SK-N-SH (cell line): ENCODE results near the gene PRKD3. TPM values are rescaled to one million over a fixed set of nuclear protein-coding genes. Genes with fewer than 3 reads are reported as not detected.

ENCODE experiments used
- CTCF ChIA-PET: fragments of 300-600, 350-600 bp; formaldehyde crosslinking; extraction: SDS; loops from one replicate; lab custom pipeline; 2021; lab: Yijun Ruan, JAX
- POLR2A ChIA-PET: fragments of 350-600 bp; sonication (Branson Sonifier 250); formaldehyde crosslinking; extraction: SDS; loops from one replicate; lab custom pipeline; 2020; ENCODE audit warnings: antibody characterized with exemption, inconsistent platforms; lab: Yijun Ruan, JAX
- DNase-seq: peaks from one replicate; pipeline ENCODE4 v3.0.0; 2012
- H2AFZ ChIP-seq: fragments of 200-600 bp; sonication (generic); 2 replicates; pipeline ENCODE4 v1.8.1; 2016; ENCODE audit warnings: antibody characterized with exemption, mild to moderate bottlenecking, low read depth
- H3F3A ChIP-seq: fragments of 200-600 bp; sonication (generic); replicated peaks from 2 replicates; pipeline ENCODE3; 2016; ENCODE audit warnings: antibody characterized with exemption, mild to moderate bottlenecking; ENCODE audit not compliant: insufficient read depth
- H3K27ac ChIP-seq, 2 experiments: fragments of 200-500 bp in 1 of 2; fragments of 200-600 bp in 1 of 2; sonication (Bioruptor generic) in 1 of 2; sonication (generic), shearing (Covaris generic) in 1 of 2; 2 replicates each; pipeline versions ENCODE4 v1.5.1 to v1.6.1; 2014 to 2016; ENCODE audit warnings: low read depth in 2 of 2, inconsistent platforms in 1 of 2, low read length in 1 of 2, mild to moderate bottlenecking in 1 of 2, mixed read lengths in 1 of 2
- H3K27me3 ChIP-seq: fragments of 200-600 bp; sonication (generic), shearing (Covaris generic); 2 replicates; pipeline ENCODE4 v1.6.1; 2016; ENCODE audit warnings: mixed run types; ENCODE audit not compliant: insufficient read depth
- H3K36me3 ChIP-seq, 2 experiments: fragments of 200-500 bp in 1 of 2; fragments of 200-600 bp in 1 of 2; sonication (Bioruptor generic) in 1 of 2; sonication (generic) in 1 of 2; replicated peaks in 1 of 2; 2 replicates each; pipeline versions ENCODE3 to v1.5.1; 2014 to 2016; ENCODE audit warnings: low read length in 1 of 2, mild to moderate bottlenecking in 1 of 2; ENCODE audit not compliant: insufficient read depth in 2 of 2, control insufficient read depth in 1 of 2
- H3K4me1 ChIP-seq, 2 experiments: fragments of 200-500 bp in 1 of 2; fragments of 200-600 bp in 1 of 2; sonication (Bioruptor generic) in 1 of 2; sonication (generic), shearing (Covaris generic) in 1 of 2; 2 replicates each; pipeline versions ENCODE4 v1.5.1 to v1.6.1; 2014 to 2016; ENCODE audit warnings: low read depth in 1 of 2, low read length in 1 of 2, mixed run types in 1 of 2; ENCODE audit not compliant: insufficient read depth in 2 of 2, control insufficient read depth in 1 of 2
- H3K4me2 ChIP-seq: fragments of 200-600 bp; sonication (generic), shearing (Covaris generic); 2 replicates; pipeline ENCODE4 v1.6.1; 2017; ENCODE audit warnings: mixed run types
- H3K4me3 ChIP-seq, 2 experiments: fragments of 200-500 bp in 1 of 2; fragments of 200-600 bp in 1 of 2; sonication (Bioruptor generic) in 1 of 2; sonication (generic), shearing (Covaris generic) in 1 of 2; 2 replicates each; pipeline versions ENCODE4 v1.5.1 to v1.8.1; 2014 to 2016; ENCODE audit warnings: low read depth in 2 of 2, inconsistent platforms in 1 of 2, low read length in 1 of 2, mild to moderate bottlenecking in 1 of 2, mixed read lengths in 1 of 2, moderate library complexity in 1 of 2
- H3K79me2 ChIP-seq: fragments of 200-600 bp; sonication (generic); 2 replicates; pipeline ENCODE4 v1.8.1; 2017; ENCODE audit warnings: mild to moderate bottlenecking; ENCODE audit not compliant: insufficient read depth
- H3K9ac ChIP-seq: fragments of 200-600 bp; sonication (generic); 2 replicates; pipeline ENCODE4 v1.6.1; 2017; ENCODE audit warnings: mixed run types
- H3K9me2 ChIP-seq: fragments of 200-600 bp; sonication (generic); 2 replicates; pipeline ENCODE4 v1.6.1; 2017; ENCODE audit warnings: mixed run types
- H3K9me3 ChIP-seq: fragments of 200-600 bp; sonication (generic); 2 replicates; pipeline ENCODE4 v1.6.1; 2017; ENCODE audit warnings: mixed run types, mild to moderate bottlenecking, moderate library complexity
- H4K20me1 ChIP-seq: fragments of 200-600 bp; sonication (generic); 2 replicates; pipeline ENCODE4 v1.6.1; 2017; ENCODE audit warnings: mild to moderate bottlenecking, mixed run types; ENCODE audit not compliant: insufficient read depth
- ELF1 ChIP-seq: IDR thresholded peaks from 2 replicates; pipeline ENCODE4 v1.4.0; 2012
- EZH2phosphoT487 ChIP-seq: fragments of 200-600 bp; sonication (generic); IDR thresholded peaks from 2 replicates; pipeline ENCODE4 v1.6.1; 2017; ENCODE audit warnings: low read depth, mixed run types, mild to moderate bottlenecking, antibody characterized with exemption, moderate library complexity, borderline replicate concordance
- FOSL2 ChIP-seq: IDR thresholded peaks from 2 replicates; pipeline ENCODE4 v1.4.0; 2012; ENCODE audit warnings: low read depth, mild to moderate bottlenecking, moderate library complexity, borderline replicate concordance
- GATA2 ChIP-seq: sonication (generic); formaldehyde crosslinking; IDR thresholded peaks from 2 replicates; pipeline ENCODE4 v1.5.0; 2020; ENCODE audit warnings: mild to moderate bottlenecking, missing genetic modification reagents
- IRF3 ChIP-seq: fragments of 150-350 bp; IDR thresholded peaks from 2 replicates; pipeline ENCODE4 v1.6.1; 2016; ENCODE audit warnings: mild to moderate bottlenecking, low read depth, low read length
- JUND ChIP-seq: IDR thresholded peaks from 2 replicates; pipeline ENCODE4 v1.4.0; 2012
- MAX ChIP-seq: IDR thresholded peaks from 2 replicates; pipeline ENCODE4 v1.4.0; 2012; ENCODE audit warnings: low read depth
- MXI1 ChIP-seq: IDR thresholded peaks from 2 replicates; pipeline ENCODE4 v1.6.1; 2012; ENCODE audit warnings: mild to moderate bottlenecking, low read depth, low read length, improper control_type of control experiment
- NFIC ChIP-seq: IDR thresholded peaks from 2 replicates; pipeline ENCODE4 v1.4.0; 2012; ENCODE audit warnings: borderline replicate concordance
- NRF1 ChIP-seq: IDR thresholded peaks from 2 replicates; pipeline ENCODE4 v1.6.1; 2012; ENCODE audit warnings: low read depth, mild to moderate bottlenecking, low read length
- PBX3 ChIP-seq: IDR thresholded peaks from 2 replicates; pipeline ENCODE4; 2012
- POLR2AphosphoS5 ChIP-seq: IDR thresholded peaks from 2 replicates; pipeline ENCODE4 v1.6.1; 2012; ENCODE audit warnings: low read depth, low read length
- RAD21 ChIP-seq: IDR thresholded peaks from 2 replicates; pipeline ENCODE4 v1.6.1; 2012; ENCODE audit warnings: mild to moderate bottlenecking, low read length
- REST ChIP-seq: IDR thresholded peaks from 2 replicates; pipeline ENCODE4 v1.6.1; 2012; ENCODE audit warnings: mild to moderate bottlenecking, low read depth, low read length, moderate library complexity
- RXRA ChIP-seq: IDR thresholded peaks from 2 replicates; pipeline ENCODE4 v1.4.0; 2012; ENCODE audit warnings: low read depth, mild to moderate bottlenecking, borderline replicate concordance
- SMC3 ChIP-seq: IDR thresholded peaks from 2 replicates; pipeline ENCODE4 v1.6.1; 2012; ENCODE audit warnings: low read depth, low read length, improper control_type of control experiment
- TAF1 ChIP-seq: IDR thresholded peaks from 2 replicates; pipeline ENCODE4 v1.6.1; 2012; ENCODE audit warnings: low read depth, mild to moderate bottlenecking, low read length, moderate library complexity, borderline replicate concordance
- TCF12 ChIP-seq: IDR thresholded peaks from 2 replicates; pipeline ENCODE4 v1.4.0; 2012
- USF1 ChIP-seq: IDR thresholded peaks from 2 replicates; pipeline ENCODE4 v1.4.0; 2012; ENCODE audit warnings: low read depth, borderline replicate concordance
- USF2 ChIP-seq: fragments of 150-350 bp; IDR thresholded peaks from 2 replicates; pipeline ENCODE4 v1.6.1; 2017; ENCODE audit warnings: antibody characterized with exemption, low read length, low read depth, borderline replicate concordance
- YY1 ChIP-seq: IDR thresholded peaks from 2 replicates; pipeline ENCODE4 v1.4.0; 2012; ENCODE audit warnings: low read depth, mild to moderate bottlenecking
- ZBTB33 ChIP-seq: IDR thresholded peaks from 2 replicates; pipeline ENCODE4 v1.4.0; 2012; ENCODE audit warnings: low read depth, borderline replicate concordance
- polyA plus RNA-seq, 3 experiments: library from polyadenylated mRNA; depleted of rRNA; stranded (reverse); fragments of >200 nt; gene quantifications; 2 replicates each; pipeline ENCODE4 v1.2.3, GENCODE V29; 2012

PRKD3 gene
- polyA plus RNA-seq, 1 of the 3 experiments (the other 2 are of a cell fraction), result 15.9 TPM

- TF ChIP-seq MXI1 (no peak), RAD21 (no peak), MAX (no peak), RXRA (no peak), REST (no peak), NRF1 (no peak), SMC3 (no peak)
Measured at GRCh38 chr2:37300578-37300977, 24.1 kb downstream of the PRKD3 start (continued).

GRCh38 chr2:37300146-37300545 lies 24.5 kb downstream of the PRKD3 start:
- Histone ChIP-seq H2AFZ (no peak overlapping the region), H3K4me1 (peaks cover 7 to 9% of the 10 kb centered on the region in 2 experiments; a peak in 3 of 4 replicates), H3K4me2 (no peak overlapping the region), H3F3A (peaks cover 18% of the 10 kb centered on the region), H3K9ac (no peak overlapping the region), H3K27me3 (no peaks in the 10 kb centered on the region), H3K36me3 (peaks cover 0 to 14% of the 10 kb centered on the region in 2 experiments), H3K27ac (no peak overlapping the region), H4K20me1 (peaks cover 7% of the 10 kb centered on the region; the same call in 1 of the 2 replicates), H3K4me3 (no peak overlapping the region), H3K79me2 (peaks cover 98% of the 10 kb centered on the region), H3K9me3 (no peaks in the 10 kb centered on the region), H3K9me2 (no peaks in the 10 kb centered on the region)
- CTCF ChIA-PET, result interaction anchor here (1.1 kb wide), 1 partner anchor 11 kb away, joined by 3 read pairs; no protein-coding TSS in a partner anchor
- no peak for DNase-seq
- POLR2A ChIA-PET, result no interaction called here
- TF ChIP-seq ZBTB33, result no peak
- TF ChIP-seq PBX3, result no peak
- no peak for TF ChIP-seq ELF1
- no peak for TF ChIP-seq USF1
- no peak for TF ChIP-seq FOSL2
- TF ChIP-seq GATA2, result no peak
- TF ChIP-seq MXI1, result no peak
- no peak for TF ChIP-seq EZH2phosphoT487
- TF ChIP-seq JUND, result no peak
- TF ChIP-seq TCF12, result no peak
- TF ChIP-seq POLR2AphosphoS5, result no peak
- TF ChIP-seq USF2, result no peak
- TF ChIP-seq YY1, result no peak
- TF ChIP-seq TAF1, result no peak
- no peak for TF ChIP-seq IRF3
- no peak for TF ChIP-seq NFIC
